ENCODE results near the gene USP3. TPM values are rescaled to one million over a fixed set of nuclear protein-coding genes. Genes with fewer than 3 reads are reported as not detected.

Gene USP3
- total and polyA plus RNA-seq, 9 of the 15 experiments (the other 6 are each of a cell fraction or from before 2014, with no cell fraction given) = 17.3 to 54.3 (median 34.8) TPM

GRCh38 chr15:63605816-63606215 is 101.4 kb downstream of the USP3 start:
- in situ Hi-C loops (cut with MboI) = no loop called here
- Histone ChIP-seq H3K4me2 (ENCODE audit: insufficient read depth, low read length) (no peak overlapping the region), H3K36me3 (ENCODE audit: control insufficient read depth, insufficient read depth, low read length) (peaks cover 49% of the 10 kb centered on the region; the same call in 2 of the 3 replicates), H3K9me1 (ENCODE audit: control insufficient read depth, insufficient read depth, low read length) (no peaks in the 10 kb centered on the region), H4K20me1 (replicated peaks; ENCODE audit: control insufficient read depth, insufficient read depth, low read length) (no peaks in the 10 kb centered on the region), H2AFZ (ENCODE audit: low read depth, low read length) (no peak overlapping the region), H3K27me3 (ENCODE audit: control insufficient read depth in 2 of 2, insufficient read depth in 2 of 2, low read length in 2 of 2) (no peaks in the 10 kb centered on the region), H3K27ac (ENCODE audit: extremely low read depth, low read depth, low read length) (no peak overlapping the region), H3K4me3 (no peak overlapping the region), H3K4me1 (replicated peaks in 1 of 2; ENCODE audit: control insufficient read depth in 2 of 2, insufficient read depth in 2 of 2, low read length in 2 of 2) (peaks cover 0 to 6% of the 10 kb centered on the region in 2 experiments; a peak in 3 of 5 replicates), H3K79me2 (ENCODE audit: control insufficient read depth, insufficient read depth, low read length) (no peaks in the 10 kb centered on the region), H3K9ac (ENCODE audit: insufficient read depth in 1 of 2, low read depth in 2 of 2, low read length in 2 of 2) (peak overlapping the region in 1 of 2 experiments; percentile 53; a peak in 1 of 4 replicates), H3K9me3 (replicated peaks; ENCODE audit: control insufficient read depth, insufficient read depth, low read depth, low read length) (no peaks in the 10 kb centered on the region)
- POLR2A ChIA-PET = interaction anchor here (0.7 to 0.8 kb wide), 3 partner anchors 8 to 307 kb away, joined by 3 to 4 read pairs (median 3); partner anchors contain the start of gene FBXL22
- BruUV-seq (replicated peaks) = no TSS peak
- TF ChIP-seq ZNF212 (CRISPR knock-in tag; IDR thresholded peaks at IDR 0.05) = no peak
- no peak for TF ChIP-seq ZNF140 (CRISPR knock-in tag; IDR thresholded peaks at IDR 0.05)
- no peak for TF ChIP-seq TGIF2 (CRISPR knock-in tag; IDR thresholded peaks at IDR 0.05)
- TF ChIP-seq TCF15 (CRISPR knock-in tag; IDR thresholded peaks at IDR 0.05) = no peak
- no peak for TF ChIP-seq SP2 (IDR thresholded peaks at IDR 0.05; ENCODE audit: extremely low read depth, low read depth, low read length, poor library complexity, severe bottlenecking)
- TF ChIP-seq MYNN (IDR thresholded peaks at IDR 0.05) = 0 out of 2 replicates have a peak, but pooled peaks have one; percentile 8
- TF ChIP-seq MYNN (CRISPR knock-in tag; IDR thresholded peaks at IDR 0.05) = no peak
- intact Hi-C loops (cut with micrococcal nuclease) = no loop called here
- 83% methylated on average over 7 of the region's 7 CpGs for WGBS (ENCODE audit: insufficient coverage, low coverage, missing lambda C conversion rate)
- ATAC-seq (no peak), DNase-seq (ENCODE audit: extremely low read depth in 1 of 4, low spot score in 3 of 4) (no peak), FAIRE-seq (no peak)
- CTCF ChIA-PET (ENCODE audit: low intra/inter-chr PET ratio) = no interaction called here

All from K562 (cell line).